Astrocyte of the cerebellum (primary cell): Measurements from ENCODE around the gene WDR7.

Experiments used
- DNase-seq: peaks from one replicate; pipeline ENCODE4 v3.0.0-alpha.2; 2011; ENCODE audit warnings: low read depth
- H3K4me3 ChIP-seq: 2 replicates; pipeline ENCODE4 v1.5.1; 2011; ENCODE audit warnings: mild to moderate bottlenecking, low read depth, low read length, moderate library complexity
- CTCF ChIP-seq: IDR thresholded peaks from 2 replicates; pipeline ENCODE4 v1.5.1; 2012; ENCODE audit warnings: low read length, low read depth, moderate library complexity, mild to moderate bottlenecking; ENCODE audit errors: missing control alignments
- in situ Hi-C: cut with HindIII; loops from 2 replicates; pipeline ENCODE4 v1.10.0; 2017; ENCODE audit warnings: low sequenced_read_pairs

WDR7 gene

DNA sequence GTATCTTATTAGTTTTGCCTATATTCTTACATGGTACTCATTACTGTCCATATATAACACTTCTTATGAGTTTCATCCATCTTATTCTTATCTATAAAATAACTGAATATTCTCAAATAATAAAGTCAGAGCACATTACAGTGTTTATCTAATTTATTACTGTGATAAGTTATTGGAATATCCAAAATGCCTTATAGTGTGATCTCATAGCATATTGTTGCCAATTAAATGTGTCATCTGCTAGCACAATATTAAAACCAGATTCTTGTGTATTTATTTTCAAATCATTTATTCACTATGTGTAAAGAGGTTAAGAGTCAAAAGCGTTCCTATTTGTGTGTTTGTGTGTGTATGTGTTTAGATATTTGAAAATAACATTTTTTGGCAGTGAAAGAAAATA is 151.9 kb downstream of the WDR7 start:
- no peak for TF ChIP-seq CTCF
- DNase-seq, result no peak
- H3K4me3 ChIP-seq, result no peak overlapping the region
- in situ Hi-C loops, result no loop called here

GRCh38 chr18:56804395-56804794 is 153.2 kb downstream of the WDR7 start:
- no peak for DNase-seq
- in situ Hi-C loops, result no loop called here
- no peak for TF ChIP-seq CTCF
- no peak overlapping the region for H3K4me3 ChIP-seq

GRCh38 chr18:56807901-56808300 is 156.7 kb downstream of the WDR7 start:
- no peak overlapping the region for H3K4me3 ChIP-seq
- no peak for TF ChIP-seq CTCF
- DNase-seq, result no peak
- in situ Hi-C loops, result no loop called here

DNA sequence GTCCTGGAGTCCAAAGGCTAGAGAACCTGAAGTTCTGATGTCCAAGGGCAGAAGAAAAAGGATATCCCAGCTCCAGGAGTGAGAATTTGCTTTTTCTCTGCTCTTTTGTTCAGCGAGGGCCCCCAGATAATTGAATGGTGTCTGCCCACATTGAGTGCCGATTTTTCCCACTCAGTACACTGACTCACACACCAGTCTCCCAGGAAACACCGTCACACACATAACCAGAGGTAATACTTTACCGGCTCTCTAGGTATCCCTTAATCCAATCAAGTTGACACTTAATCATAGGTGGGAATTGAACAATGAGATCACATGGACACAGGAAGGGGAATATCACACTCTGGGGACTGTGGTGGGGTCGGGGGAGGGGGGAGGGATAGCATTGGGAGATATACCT is 161.5 kb downstream of the WDR7 start:
- DNase-seq, result no peak
- in situ Hi-C loops, result no loop called here
- no peak for TF ChIP-seq CTCF
- no peak overlapping the region for H3K4me3 ChIP-seq

DNA sequence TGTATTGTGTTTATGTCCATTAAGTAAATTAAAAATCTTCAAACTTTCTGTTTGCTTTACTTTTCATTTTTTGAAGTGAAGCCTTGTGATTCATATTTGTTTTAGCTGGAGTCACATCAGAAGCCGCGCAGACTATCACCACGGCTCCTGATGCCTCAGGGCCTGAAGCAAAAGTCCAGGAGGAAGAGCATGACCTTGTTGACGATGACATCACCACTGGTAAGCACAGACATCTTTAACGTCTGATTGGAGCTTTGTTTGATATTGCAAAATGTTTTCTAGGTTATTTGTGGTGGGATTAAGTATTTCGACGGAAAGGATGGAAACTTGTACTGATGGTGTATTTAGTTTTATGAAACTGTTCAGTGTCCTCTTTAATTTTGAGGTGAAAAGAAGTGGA is 164.8 kb downstream of the WDR7 start:
- no peak for TF ChIP-seq CTCF
- DNase-seq, result no peak
- no peak overlapping the region for H3K4me3 ChIP-seq
- in situ Hi-C loops, result no loop called here

DNA sequence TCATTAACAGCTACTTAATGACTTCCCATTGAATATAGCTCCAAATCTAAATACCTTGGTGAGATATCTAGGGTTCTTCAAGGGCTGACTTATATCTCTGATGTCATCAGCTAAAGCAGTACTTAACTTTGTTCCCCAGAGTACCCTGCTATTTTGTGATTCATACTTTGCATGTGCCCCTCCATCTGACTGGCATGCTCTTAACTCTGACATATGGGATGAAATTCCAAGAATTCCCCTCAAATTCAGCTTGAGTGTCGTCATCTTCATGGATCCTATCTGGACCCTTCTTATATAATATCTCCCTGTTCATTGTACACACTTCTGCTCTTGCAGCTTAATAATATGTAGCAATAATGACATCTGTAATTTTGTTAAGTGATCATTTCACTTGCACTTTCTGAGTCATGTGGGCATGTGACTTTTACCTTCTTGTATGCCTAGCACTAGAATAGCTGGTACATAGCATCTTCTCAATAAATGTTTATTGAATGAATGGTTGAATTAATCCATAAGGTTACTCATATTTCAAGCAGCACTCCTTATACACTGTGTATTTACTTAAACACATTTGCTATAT is 172.9 kb downstream of the WDR7 start:
- TF ChIP-seq CTCF, result no peak
- no peak overlapping the region for H3K4me3 ChIP-seq
- DNase-seq, result no peak
- in situ Hi-C loops, result no loop called here

- in situ Hi-C loops, result no loop called here
- TF ChIP-seq CTCF, result no peak
- DNase-seq, result no peak
- H3K4me3 ChIP-seq, result no peak overlapping the region
These were observed 174.2 kb downstream of the WDR7 start for GRCh38 chr18:56825321-56825720.
